ENCODE measurements around the gene CA12.

CA12 gene

DNA sequence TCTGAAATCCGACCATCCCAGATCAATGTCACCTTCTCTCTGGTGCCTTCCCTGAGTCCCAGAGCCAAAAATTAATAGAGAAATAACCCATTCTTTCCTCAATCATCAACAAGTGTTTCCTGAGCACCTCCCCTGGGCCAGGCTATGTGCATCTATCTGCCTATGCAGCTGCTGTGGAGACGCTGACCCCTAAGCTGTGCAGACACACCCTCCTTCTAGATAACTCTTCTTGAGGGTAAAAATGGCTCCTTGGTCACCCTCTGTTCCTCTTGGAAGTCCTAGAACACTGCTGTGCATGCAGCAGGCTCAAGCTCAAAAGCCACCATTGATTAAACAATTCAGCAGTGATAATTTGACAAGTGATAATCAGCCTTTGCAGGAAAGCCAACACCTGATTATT lies 18.4 kb downstream of the CA12 start:
- no peak for DNase-seq (ENCODE audit: low spot score)
- TF ChIP-seq, protein P1, sequence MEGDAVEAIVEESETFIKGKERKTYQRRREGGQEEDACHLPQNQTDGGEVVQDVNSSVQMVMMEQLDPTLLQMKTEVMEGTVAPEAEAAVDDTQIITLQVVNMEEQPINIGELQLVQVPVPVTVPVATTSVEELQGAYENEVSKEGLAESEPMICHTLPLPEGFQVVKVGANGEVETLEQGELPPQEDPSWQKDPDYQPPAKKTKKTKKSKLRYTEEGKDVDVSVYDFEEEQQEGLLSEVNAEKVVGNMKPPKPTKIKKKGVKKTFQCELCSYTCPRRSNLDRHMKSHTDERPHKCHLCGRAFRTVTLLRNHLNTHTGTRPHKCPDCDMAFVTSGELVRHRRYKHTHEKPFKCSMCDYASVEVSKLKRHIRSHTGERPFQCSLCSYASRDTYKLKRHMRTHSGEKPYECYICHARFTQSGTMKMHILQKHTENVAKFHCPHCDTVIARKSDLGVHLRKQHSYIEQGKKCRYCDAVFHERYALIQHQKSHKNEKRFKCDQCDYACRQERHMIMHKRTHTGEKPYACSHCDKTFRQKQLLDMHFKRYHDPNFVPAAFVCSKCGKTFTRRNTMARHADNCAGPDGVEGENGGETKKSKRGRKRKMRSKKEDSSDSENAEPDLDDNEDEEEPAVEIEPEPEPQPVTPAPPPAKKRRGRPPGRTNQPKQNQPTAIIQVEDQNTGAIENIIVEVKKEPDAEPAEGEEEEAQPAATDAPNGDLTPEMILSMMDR (IDR thresholded peaks at IDR 0.05; ENCODE audit: poor library complexity, severe bottlenecking), result no peak
- Histone ChIP-seq H3K36me3 (ENCODE audit: low read depth) (peaks cover 9% of the 10 kb centered on the region), H3K27ac (ENCODE audit: poor library complexity, severe bottlenecking) (no peak overlapping the region), H3K27me3 (ENCODE audit: insufficient read depth, poor library complexity, severe bottlenecking) (no peaks in the 10 kb centered on the region), H3K4me3 (ENCODE audit: severe bottlenecking) (no peak overlapping the region), H3K9me3 (ENCODE audit: severe bottlenecking) (no peaks in the 10 kb centered on the region), H3K4me1 (ENCODE audit: insufficient read depth, poor library complexity, severe bottlenecking) (peaks cover 7% of the 10 kb centered on the region)
- ATAC-seq (ENCODE audit: low read depth), result no peak

DNA sequence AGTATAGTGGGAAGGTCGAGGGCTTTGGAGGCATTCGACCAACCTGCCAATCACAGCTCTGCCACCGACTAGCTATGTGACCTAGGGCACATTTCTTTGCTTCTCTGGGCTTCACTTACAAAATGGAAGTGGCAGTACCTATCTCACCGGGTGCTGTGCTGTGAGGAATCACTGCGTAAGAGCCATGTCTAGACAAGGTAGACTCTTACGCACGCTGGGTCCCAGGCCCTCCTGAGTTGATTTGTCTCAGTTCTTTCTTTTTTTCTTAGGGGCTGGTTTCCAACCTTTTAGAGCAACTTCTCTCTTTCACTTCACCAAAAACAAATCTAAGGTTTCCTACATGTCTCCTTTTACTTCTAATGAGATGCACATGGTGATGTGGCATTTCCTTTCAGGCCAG lies 18.8 kb downstream of the CA12 start:
- DNase-seq (ENCODE audit: low spot score) (no peak), ATAC-seq (ENCODE audit: low read depth) (no peak)
- peaks cover 4% of the 10 kb centered on the region for H3K4me1 ChIP-seq (ENCODE audit: insufficient read depth, poor library complexity, severe bottlenecking)
- no peak overlapping the region for H3K4me3 ChIP-seq (ENCODE audit: severe bottlenecking)
- TF ChIP-seq, protein P1 (IDR thresholded peaks at IDR 0.05; ENCODE audit: poor library complexity, severe bottlenecking), result no peak
- H3K36me3 ChIP-seq (ENCODE audit: low read depth), result peaks cover 9% of the 10 kb centered on the region
- H3K27me3 ChIP-seq (ENCODE audit: insufficient read depth, poor library complexity, severe bottlenecking), result no peaks in the 10 kb centered on the region
- H3K27ac ChIP-seq (ENCODE audit: poor library complexity, severe bottlenecking), result no peak overlapping the region
- H3K9me3 ChIP-seq (ENCODE audit: severe bottlenecking), result no peaks in the 10 kb centered on the region

DNA sequence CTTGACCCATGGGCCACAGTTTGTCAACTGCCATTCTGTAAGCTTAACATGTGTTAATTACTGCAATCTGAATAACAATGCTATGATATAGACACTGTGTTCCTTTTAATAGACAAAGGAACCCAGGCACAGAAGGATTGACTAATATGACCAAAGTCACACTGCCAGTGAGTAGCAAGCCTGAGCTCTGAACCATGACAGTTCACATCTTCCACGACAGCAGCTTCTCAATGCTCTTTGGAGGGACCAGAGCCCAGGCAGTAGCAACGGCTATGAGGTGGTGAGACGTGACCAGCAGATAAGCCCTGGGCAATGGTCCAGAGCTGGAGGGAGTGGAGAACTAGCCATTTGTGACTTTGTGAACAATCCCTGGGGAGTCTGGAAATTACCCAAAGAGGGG lies 19.4 kb downstream of the CA12 start:
- no peak overlapping the region for H3K27ac ChIP-seq (ENCODE audit: poor library complexity, severe bottlenecking)
- H3K36me3 ChIP-seq (ENCODE audit: low read depth), result peaks cover 9% of the 10 kb centered on the region
- no peaks in the 10 kb centered on the region for H3K4me1 ChIP-seq (ENCODE audit: insufficient read depth, poor library complexity, severe bottlenecking)
- H3K27me3 ChIP-seq (ENCODE audit: insufficient read depth, poor library complexity, severe bottlenecking), result no peaks in the 10 kb centered on the region
- no peaks in the 10 kb centered on the region for H3K9me3 ChIP-seq (ENCODE audit: severe bottlenecking)
- ATAC-seq (ENCODE audit: low read depth) (no peak), DNase-seq (ENCODE audit: low spot score) (no peak)
- no peak overlapping the region for H3K4me3 ChIP-seq (ENCODE audit: severe bottlenecking)
- TF ChIP-seq, protein P1 (IDR thresholded peaks at IDR 0.05; ENCODE audit: poor library complexity, severe bottlenecking), result no peak

DNA sequence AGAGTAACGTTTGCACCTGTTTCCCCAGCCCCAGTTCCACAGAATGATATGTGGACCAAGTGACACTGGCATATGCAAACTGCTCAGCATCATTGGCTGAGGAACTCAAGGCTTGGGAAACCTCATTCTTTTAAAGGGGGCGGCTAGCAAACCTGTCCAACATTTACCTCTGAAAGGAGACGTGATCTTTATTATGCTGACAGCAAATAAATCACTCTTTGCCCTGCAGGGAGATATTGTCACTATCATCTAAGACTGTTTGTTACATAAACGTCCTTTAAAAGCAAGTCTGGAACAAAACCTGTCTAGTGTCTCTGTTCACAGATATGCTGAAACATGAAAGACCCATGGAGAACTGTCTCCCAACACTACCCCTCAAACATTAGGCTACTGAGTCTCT lies 21.5 kb downstream of the CA12 start:
- Histone ChIP-seq H3K4me3 (ENCODE audit: severe bottlenecking) (no peak overlapping the region), H3K36me3 (ENCODE audit: low read depth) (no peaks in the 10 kb centered on the region; the same call in 1 of the 2 replicates), H3K9me3 (ENCODE audit: severe bottlenecking) (no peaks in the 10 kb centered on the region), H3K4me1 (ENCODE audit: insufficient read depth, poor library complexity, severe bottlenecking) (no peaks in the 10 kb centered on the region), H3K27ac (ENCODE audit: poor library complexity, severe bottlenecking) (no peak overlapping the region), H3K27me3 (ENCODE audit: insufficient read depth, poor library complexity, severe bottlenecking) (no peaks in the 10 kb centered on the region)
- TF ChIP-seq, protein P1 (IDR thresholded peaks at IDR 0.05; ENCODE audit: poor library complexity, severe bottlenecking), result no peak
- no peak for ATAC-seq (ENCODE audit: low read depth)
- no peak for DNase-seq (ENCODE audit: low spot score)

DNA sequence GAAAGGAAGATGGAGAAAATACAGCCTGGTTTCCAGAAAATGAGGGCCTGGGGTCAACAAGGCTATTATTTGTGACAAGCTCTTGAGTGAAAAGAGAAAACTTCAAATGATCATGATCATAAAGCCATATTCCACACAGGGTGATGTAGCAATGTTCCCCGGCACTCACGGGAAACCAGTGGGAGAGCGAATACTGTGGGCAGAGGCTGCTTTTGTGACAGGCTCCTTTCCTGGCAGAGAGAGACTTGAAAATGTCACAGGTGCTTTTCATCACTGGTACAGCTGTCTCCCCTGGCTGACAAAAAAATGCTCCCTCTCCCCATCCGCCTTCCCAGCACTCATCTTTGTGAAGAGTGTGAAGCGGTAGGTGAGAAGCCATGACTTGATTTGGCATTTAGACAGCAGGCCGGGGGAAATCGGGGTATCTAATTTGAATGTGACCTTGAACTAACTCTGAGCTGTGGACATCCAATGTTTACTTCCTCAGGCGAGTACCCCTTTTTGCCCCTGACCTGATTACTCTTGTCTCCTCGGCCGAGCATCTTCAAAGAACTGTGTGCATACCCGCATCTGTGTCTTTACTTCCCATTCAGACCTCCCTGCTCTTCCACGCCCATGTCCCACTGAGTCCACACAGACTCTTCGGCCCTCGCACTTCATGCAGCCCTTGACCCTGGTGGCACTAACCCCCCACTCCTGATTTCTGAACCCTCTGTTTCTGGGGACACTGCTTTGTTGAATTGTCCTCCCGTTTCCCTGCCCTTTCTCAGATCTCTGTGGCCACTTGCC lies 23.2 kb downstream of the CA12 start:
- TF ChIP-seq, protein P1 (IDR thresholded peaks at IDR 0.05; ENCODE audit: poor library complexity, severe bottlenecking), result no peak
- H3K4me3 ChIP-seq (ENCODE audit: severe bottlenecking), result no peak overlapping the region
- H3K27ac ChIP-seq (ENCODE audit: poor library complexity, severe bottlenecking), result no peak overlapping the region
- H3K27me3 ChIP-seq (ENCODE audit: insufficient read depth, poor library complexity, severe bottlenecking), result no peaks in the 10 kb centered on the region
- no peaks in the 10 kb centered on the region; the same call in 1 of the 2 replicates for H3K36me3 ChIP-seq (ENCODE audit: low read depth)
- DNase-seq (ENCODE audit: low spot score) (peak; percentile 60), ATAC-seq (ENCODE audit: low read depth) (no peak)
- H3K4me1 ChIP-seq (ENCODE audit: insufficient read depth, poor library complexity, severe bottlenecking), result no peaks in the 10 kb centered on the region
- no peaks in the 10 kb centered on the region for H3K9me3 ChIP-seq (ENCODE audit: severe bottlenecking)
